Hippocampal formation (tissue), 2 donors: ENCODE results near the gene RHOF.
A peak's percentile ranks its signal among the peaks of the same experiment; 100 is the strongest.

Experiments
- DNase-seq, 2 donors: peaks; one replicate each; lab custom pipeline; 2025; lab: John Stamatoyannopoulos, UW

Gene RHOF

GRCh38 chr12:121793440-121793837, at the start of gene RHOF:
Gene RHOF, minus strand, starts transcription at chr12:121793688. Its CDS starts 55 bp downstream, at chr12:121793633.
- no peak for DNase-seq

- no peak for DNase-seq
These were observed 46.7 kb upstream of the RHOF start for GRCh38 chr12:121839993-121840761.

- DNase-seq, result peak; percentile 58 to 93
These were observed 45.9 kb upstream of the RHOF start for GRCh38 chr12:121839106-121839992.

- no peak for DNase-seq
These were observed 44.6 kb upstream of the RHOF start for GRCh38 chr12:121838126-121838525.

- DNase-seq, result no peak
These were observed 44.2 kb upstream of the RHOF start for GRCh38 chr12:121837680-121838079.

GRCh38 chr12:121831571-121832245, 38.2 kb upstream of the RHOF start:
- no peak for DNase-seq

GRCh38 chr12:121830588-121831265, 37.2 kb upstream of the RHOF start:
- DNase-seq, result no peak

GRCh38 chr12:121830134-121830533, 36.6 kb upstream of the RHOF start:
- no peak for DNase-seq

- no peak for DNase-seq
These were observed 35.9 kb upstream of the RHOF start for GRCh38 chr12:121829250-121829918.

GRCh38 chr12:121828826-121829225, 35.3 kb upstream of the RHOF start:
- DNase-seq, result no peak

GRCh38 chr12:121828306-121828705, 34.8 kb upstream of the RHOF start:
- DNase-seq, result no peak

GRCh38 chr12:121827351-121828099, 34.0 kb upstream of the RHOF start:
- no peak for DNase-seq

GRCh38 chr12:121826318-121827150, 33.0 kb upstream of the RHOF start:
- DNase-seq, result no peak

- no peak for DNase-seq
These were observed 31.6 kb upstream of the RHOF start for GRCh38 chr12:121825041-121825523.

- DNase-seq, result no peak
These were observed 30.2 kb upstream of the RHOF start for GRCh38 chr12:121823727-121824115.

- no peak for DNase-seq
These were observed 29.7 kb upstream of the RHOF start for GRCh38 chr12:121823101-121823726.

GRCh38 chr12:121822393-121823100, 29.1 kb upstream of the RHOF start:
- DNase-seq, result no peak

- DNase-seq, result no peak
These were observed 26.6 kb upstream of the RHOF start for GRCh38 chr12:121820056-121820455.
